ENCODE measurements around the gene NNT. TPM values are rescaled to one million over a fixed set of nuclear protein-coding genes. Genes with fewer than 3 reads are reported as not detected.
A peak's percentile ranks its signal among the peaks of the same experiment; 100 is the strongest.

NNT gene
- total and polyA plus RNA-seq, 9 of the 15 experiments (the other 6 are each of a cell fraction or from before 2014, with no cell fraction given): 21.9 to 68.6 (median 42.2) TPM

DNA sequence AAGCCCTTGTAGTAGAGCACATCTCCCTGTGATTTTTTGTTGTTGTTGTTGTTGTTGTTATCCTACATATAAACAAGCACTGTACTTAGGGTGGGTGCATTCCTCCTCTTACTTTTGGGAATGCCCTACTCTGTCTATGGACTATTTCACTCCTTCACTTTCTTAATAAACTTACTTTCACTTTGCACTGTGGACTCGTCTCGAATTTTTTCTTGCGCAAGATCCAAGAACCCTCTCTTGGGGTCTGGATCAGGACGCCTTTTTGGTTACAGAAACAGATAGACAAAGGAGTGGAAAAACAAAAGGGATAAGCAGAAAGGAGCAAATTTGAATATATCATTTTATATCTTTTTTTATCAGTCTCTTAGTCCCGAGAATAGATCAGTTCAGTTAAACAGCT is 31.7 kb upstream of the NNT start:
- intact Hi-C loops (cut with micrococcal nuclease) (no loop called here), in situ Hi-C loops (cut with MboI) (no loop called here)

DNA sequence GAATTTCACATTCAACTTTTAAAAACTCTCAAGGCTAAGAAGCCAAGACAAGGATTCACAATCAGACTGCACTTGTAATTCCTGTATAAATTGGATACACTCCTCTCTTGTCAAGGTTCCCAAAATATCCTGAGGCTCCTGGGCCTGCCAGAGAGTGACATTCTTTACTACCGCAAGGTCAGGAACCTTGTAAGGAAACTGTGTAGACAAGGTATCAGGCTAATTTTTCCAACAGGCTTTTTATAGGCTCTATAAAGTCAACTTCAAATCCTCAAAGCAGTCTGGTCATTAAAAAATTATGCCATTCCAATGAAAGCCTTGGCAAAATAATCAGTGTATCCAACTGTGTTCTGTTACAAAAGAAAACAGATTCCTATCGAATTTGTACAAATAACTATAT is 30.6 kb upstream of the NNT start:
- no peak overlapping the region for H3K27ac ChIP-seq (ENCODE audit: extremely low read depth, low read depth, low read length)
- no peaks in the 10 kb centered on the region for H3K79me2 ChIP-seq (ENCODE audit: control insufficient read depth, insufficient read depth, low read length)
- peaks cover 2% of the 10 kb centered on the region; the same call in 2 of the 3 replicates for H3K36me3 ChIP-seq (ENCODE audit: control insufficient read depth, insufficient read depth, low read length)
- H3K9ac ChIP-seq (ENCODE audit: insufficient read depth in 1 of 2, low read depth in 2 of 2, low read length in 2 of 2): no peak overlapping the region
- H4K20me1 ChIP-seq (replicated peaks; ENCODE audit: control insufficient read depth, insufficient read depth, low read length): no peaks in the 10 kb centered on the region
- H3K9me3 ChIP-seq (replicated peaks; ENCODE audit: control insufficient read depth, insufficient read depth, low read depth, low read length): no peaks in the 10 kb centered on the region
- ATAC-seq (no peak), DNase-seq (ENCODE audit: extremely low read depth in 1 of 4, low spot score in 3 of 4) (no peak), FAIRE-seq (no peak)
- POLR2A ChIA-PET: interaction anchor here (1.9 kb wide), 1 partner anchor 10 kb away, joined by 5 read pairs; no protein-coding TSS in a partner anchor
- no peak overlapping the region for H2AFZ ChIP-seq (ENCODE audit: low read depth, low read length)
- BruUV-seq (replicated peaks): no TSS peak
- no peaks in the 10 kb centered on the region for H3K27me3 ChIP-seq (ENCODE audit: control insufficient read depth in 2 of 2, insufficient read depth in 2 of 2, low read length in 2 of 2)
- no peak overlapping the region for H3K4me3 ChIP-seq
- in situ Hi-C loops (cut with MboI) (no loop called here), intact Hi-C loops (cut with micrococcal nuclease) (no loop called here)
- H3K4me1 ChIP-seq (replicated peaks in 1 of 2; ENCODE audit: control insufficient read depth in 2 of 2, insufficient read depth in 2 of 2, low read length in 2 of 2): no peaks in the 10 kb centered on the region
- TF ChIP-seq KLF10 (CRISPR knock-in tag; IDR thresholded peaks at IDR 0.05): no peak
- no peak overlapping the region for H3K4me2 ChIP-seq (ENCODE audit: insufficient read depth, low read length)
- WGBS (ENCODE audit: insufficient coverage, low coverage, missing lambda C conversion rate): 57% methylated on average over 2 of the region's 2 CpGs
- no peaks in the 10 kb centered on the region for H3K9me1 ChIP-seq (ENCODE audit: control insufficient read depth, insufficient read depth, low read length)
- CTCF ChIA-PET (ENCODE audit: low intra/inter-chr PET ratio): no interaction called here

More for the DNA sequence above, 31.7 kb upstream of the NNT start:
- no peak for FAIRE-seq
- ChIA-PET POLR2A (interaction anchor here (1.9 kb wide), 1 partner anchor 12 kb away, joined by 5 read pairs; no protein-coding TSS in a partner anchor), CTCF (ENCODE audit: low intra/inter-chr PET ratio) (no interaction called here)
- Histone ChIP-seq H2AFZ (ENCODE audit: low read depth, low read length) (no peak overlapping the region), H3K27ac (ENCODE audit: extremely low read depth, low read depth, low read length) (no peak overlapping the region), H3K79me2 (ENCODE audit: control insufficient read depth, insufficient read depth, low read length) (no peaks in the 10 kb centered on the region), H4K20me1 (replicated peaks; ENCODE audit: control insufficient read depth, insufficient read depth, low read length) (no peaks in the 10 kb centered on the region), H3K9ac (ENCODE audit: insufficient read depth in 1 of 2, low read depth in 2 of 2, low read length in 2 of 2) (no peak overlapping the region), H3K9me1 (ENCODE audit: control insufficient read depth, insufficient read depth, low read length) (no peaks in the 10 kb centered on the region), H3K27me3 (ENCODE audit: control insufficient read depth in 2 of 2, insufficient read depth in 2 of 2, low read length in 2 of 2) (no peaks in the 10 kb centered on the region), H3K9me3 (replicated peaks; ENCODE audit: control insufficient read depth, insufficient read depth, low read depth, low read length) (no peaks in the 10 kb centered on the region), H3K36me3 (ENCODE audit: control insufficient read depth, insufficient read depth, low read length) (no peaks in the 10 kb centered on the region; the same call in 2 of the 3 replicates), H3K4me2 (ENCODE audit: insufficient read depth, low read length) (no peak overlapping the region), H3K4me1 (replicated peaks in 1 of 2; ENCODE audit: control insufficient read depth in 2 of 2, insufficient read depth in 2 of 2, low read length in 2 of 2) (no peaks in the 10 kb centered on the region), H3K4me3 (no peak overlapping the region)
- TF ChIP-seq CEBPG (CRISPR knock-in tag; IDR thresholded peaks at IDR 0.05) (no peak), CEBPG (tag; conservative IDR thresholded peaks at IDR 0.05 in 1 of 2, IDR thresholded peaks at IDR 0.05 in 1 of 2) (peak in 1 of 2 experiments; percentile 79; a peak in 2 of 4 replicates), CEBPB (tag; IDR thresholded peaks at IDR 0.05) (peak; percentile 87)
- TF ChIP-seq, protein P1, sequence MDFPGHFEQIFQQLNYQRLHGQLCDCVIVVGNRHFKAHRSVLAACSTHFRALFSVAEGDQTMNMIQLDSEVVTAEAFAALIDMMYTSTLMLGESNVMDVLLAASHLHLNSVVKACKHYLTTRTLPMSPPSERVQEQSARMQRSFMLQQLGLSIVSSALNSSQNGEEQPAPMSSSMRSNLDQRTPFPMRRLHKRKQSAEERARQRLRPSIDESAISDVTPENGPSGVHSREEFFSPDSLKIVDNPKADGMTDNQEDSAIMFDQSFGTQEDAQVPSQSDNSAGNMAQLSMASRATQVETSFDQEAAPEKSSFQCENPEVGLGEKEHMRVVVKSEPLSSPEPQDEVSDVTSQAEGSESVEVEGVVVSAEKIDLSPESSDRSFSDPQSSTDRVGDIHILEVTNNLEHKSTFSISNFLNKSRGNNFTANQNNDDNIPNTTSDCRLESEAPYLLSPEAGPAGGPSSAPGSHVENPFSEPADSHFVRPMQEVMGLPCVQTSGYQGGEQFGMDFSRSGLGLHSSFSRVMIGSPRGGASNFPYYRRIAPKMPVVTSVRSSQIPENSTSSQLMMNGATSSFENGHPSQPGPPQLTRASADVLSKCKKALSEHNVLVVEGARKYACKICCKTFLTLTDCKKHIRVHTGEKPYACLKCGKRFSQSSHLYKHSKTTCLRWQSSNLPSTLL (IDR thresholded peaks at IDR 0.05): no peak
- ATAC-seq: no peak
- 63% methylated on average over 5 of the region's 5 CpGs for WGBS (ENCODE audit: insufficient coverage, low coverage, missing lambda C conversion rate)
- DNase-seq (ENCODE audit: extremely low read depth in 1 of 4, low spot score in 3 of 4): no peak
- no TSS peak for BruUV-seq (replicated peaks)

Data from K562 (cell line).